ENCODE results near the gene SLC22A14. TPM values are rescaled to one million over a fixed set of nuclear protein-coding genes. Genes with fewer than 3 reads are reported as not detected.

SLC22A14 gene
- total and polyA plus RNA-seq, 9 of the 15 experiments (the other 6 are each of a cell fraction or from before 2014, with no cell fraction given): 0.03 to 0.07 TPM; not detected in 7

DNA sequence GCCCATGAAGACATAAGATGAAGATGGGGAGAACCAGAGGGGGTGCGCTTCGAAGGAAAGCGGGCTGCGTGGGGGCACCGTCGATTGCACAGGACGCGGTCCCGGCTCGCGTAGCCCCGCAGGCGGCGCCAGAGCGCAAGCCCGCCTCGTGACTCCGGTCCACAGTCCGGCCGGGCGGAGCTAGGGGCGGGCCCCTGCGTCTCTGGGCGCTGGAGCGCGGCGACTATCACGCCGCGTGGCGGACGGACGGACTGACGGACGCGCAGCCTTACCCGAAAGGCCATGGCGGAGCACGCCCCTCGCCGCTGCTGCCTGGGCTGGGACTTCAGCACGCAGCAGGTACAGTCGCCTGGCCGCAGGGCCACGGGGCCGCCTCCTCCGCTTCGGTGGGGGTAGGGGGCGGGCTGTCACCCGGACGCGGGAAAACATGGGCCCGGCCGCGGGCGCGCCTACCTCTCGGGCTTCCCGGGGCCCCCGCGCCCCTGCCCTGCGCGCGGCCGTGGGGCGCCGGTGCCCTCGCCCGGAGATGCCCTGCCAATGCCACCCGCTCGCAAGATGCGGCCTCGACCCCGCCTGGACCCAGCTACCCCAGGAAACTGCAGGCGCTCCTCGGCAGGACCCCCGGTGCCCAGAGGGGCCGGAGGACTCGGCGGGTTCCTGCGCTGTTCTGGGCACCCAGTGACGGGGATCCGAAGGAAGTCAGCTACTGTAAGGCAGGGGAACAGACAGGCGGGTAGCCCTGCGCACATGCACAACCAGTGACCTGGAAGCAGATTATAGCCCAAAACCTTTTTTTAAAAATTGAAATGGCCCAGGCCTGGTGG, 64.7 kb downstream of the SLC22A14 start, which contains the start of gene XYLB (continued):
- TF ChIP-seq PURB (CRISPR knock-in tag; IDR thresholded peaks at IDR 0.05; ENCODE audit: low read depth) (no peak), NR2C1 (IDR thresholded peaks at IDR 0.05) (peak; percentile 88), NR2C1 (tag; IDR thresholded peaks at IDR 0.05) (peak; percentile 90), MAFF (IDR thresholded peaks at IDR 0.05; ENCODE audit: low read length) (no peak), NFE2 (IDR thresholded peaks at IDR 0.05; ENCODE audit: low read depth) (0 out of 2 replicates have a peak, but pooled peaks have one; percentile 16), FOSL1 (tag; conservative IDR thresholded peaks at IDR 0.05) (peak; percentile 13; the same call in 1 of the 2 replicates)
- TF ChIP-seq, protein P1, sequence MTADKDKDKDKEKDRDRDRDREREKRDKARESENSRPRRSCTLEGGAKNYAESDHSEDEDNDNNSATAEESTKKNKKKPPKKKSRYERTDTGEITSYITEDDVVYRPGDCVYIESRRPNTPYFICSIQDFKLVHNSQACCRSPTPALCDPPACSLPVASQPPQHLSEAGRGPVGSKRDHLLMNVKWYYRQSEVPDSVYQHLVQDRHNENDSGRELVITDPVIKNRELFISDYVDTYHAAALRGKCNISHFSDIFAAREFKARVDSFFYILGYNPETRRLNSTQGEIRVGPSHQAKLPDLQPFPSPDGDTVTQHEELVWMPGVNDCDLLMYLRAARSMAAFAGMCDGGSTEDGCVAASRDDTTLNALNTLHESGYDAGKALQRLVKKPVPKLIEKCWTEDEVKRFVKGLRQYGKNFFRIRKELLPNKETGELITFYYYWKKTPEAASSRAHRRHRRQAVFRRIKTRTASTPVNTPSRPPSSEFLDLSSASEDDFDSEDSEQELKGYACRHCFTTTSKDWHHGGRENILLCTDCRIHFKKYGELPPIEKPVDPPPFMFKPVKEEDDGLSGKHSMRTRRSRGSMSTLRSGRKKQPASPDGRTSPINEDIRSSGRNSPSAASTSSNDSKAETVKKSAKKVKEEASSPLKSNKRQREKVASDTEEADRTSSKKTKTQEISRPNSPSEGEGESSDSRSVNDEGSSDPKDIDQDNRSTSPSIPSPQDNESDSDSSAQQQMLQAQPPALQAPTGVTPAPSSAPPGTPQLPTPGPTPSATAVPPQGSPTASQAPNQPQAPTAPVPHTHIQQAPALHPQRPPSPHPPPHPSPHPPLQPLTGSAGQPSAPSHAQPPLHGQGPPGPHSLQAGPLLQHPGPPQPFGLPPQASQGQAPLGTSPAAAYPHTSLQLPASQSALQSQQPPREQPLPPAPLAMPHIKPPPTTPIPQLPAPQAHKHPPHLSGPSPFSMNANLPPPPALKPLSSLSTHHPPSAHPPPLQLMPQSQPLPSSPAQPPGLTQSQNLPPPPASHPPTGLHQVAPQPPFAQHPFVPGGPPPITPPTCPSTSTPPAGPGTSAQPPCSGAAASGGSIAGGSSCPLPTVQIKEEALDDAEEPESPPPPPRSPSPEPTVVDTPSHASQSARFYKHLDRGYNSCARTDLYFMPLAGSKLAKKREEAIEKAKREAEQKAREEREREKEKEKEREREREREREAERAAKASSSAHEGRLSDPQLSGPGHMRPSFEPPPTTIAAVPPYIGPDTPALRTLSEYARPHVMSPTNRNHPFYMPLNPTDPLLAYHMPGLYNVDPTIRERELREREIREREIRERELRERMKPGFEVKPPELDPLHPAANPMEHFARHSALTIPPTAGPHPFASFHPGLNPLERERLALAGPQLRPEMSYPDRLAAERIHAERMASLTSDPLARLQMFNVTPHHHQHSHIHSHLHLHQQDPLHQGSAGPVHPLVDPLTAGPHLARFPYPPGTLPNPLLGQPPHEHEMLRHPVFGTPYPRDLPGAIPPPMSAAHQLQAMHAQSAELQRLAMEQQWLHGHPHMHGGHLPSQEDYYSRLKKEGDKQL (CRISPR knock-in tag; IDR thresholded peaks at IDR 0.05; ENCODE audit: borderline replicate concordance): 0 out of 2 replicates have a peak, but pooled peaks have one; percentile 17
- TF ChIP-seq, protein P2, sequence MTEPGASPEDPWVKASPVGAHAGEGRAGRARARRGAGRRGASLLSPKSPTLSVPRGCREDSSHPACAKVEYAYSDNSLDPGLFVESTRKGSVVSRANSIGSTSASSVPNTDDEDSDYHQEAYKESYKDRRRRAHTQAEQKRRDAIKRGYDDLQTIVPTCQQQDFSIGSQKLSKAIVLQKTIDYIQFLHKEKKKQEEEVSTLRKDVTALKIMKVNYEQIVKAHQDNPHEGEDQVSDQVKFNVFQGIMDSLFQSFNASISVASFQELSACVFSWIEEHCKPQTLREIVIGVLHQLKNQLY (CRISPR knock-in tag; conservative IDR thresholded peaks at IDR 0.05): peak in 1 of 2 experiments; percentile 94; a peak in 2 of 4 replicates
- TF ChIP-seq, protein P3, sequence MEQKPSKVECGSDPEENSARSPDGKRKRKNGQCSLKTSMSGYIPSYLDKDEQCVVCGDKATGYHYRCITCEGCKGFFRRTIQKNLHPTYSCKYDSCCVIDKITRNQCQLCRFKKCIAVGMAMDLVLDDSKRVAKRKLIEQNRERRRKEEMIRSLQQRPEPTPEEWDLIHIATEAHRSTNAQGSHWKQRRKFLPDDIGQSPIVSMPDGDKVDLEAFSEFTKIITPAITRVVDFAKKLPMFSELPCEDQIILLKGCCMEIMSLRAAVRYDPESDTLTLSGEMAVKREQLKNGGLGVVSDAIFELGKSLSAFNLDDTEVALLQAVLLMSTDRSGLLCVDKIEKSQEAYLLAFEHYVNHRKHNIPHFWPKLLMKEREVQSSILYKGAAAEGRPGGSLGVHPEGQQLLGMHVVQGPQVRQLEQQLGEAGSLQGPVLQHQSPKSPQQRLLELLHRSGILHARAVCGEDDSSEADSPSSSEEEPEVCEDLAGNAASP (IDR thresholded peaks at IDR 0.05): no peak
- TF ChIP-seq, protein P4, sequence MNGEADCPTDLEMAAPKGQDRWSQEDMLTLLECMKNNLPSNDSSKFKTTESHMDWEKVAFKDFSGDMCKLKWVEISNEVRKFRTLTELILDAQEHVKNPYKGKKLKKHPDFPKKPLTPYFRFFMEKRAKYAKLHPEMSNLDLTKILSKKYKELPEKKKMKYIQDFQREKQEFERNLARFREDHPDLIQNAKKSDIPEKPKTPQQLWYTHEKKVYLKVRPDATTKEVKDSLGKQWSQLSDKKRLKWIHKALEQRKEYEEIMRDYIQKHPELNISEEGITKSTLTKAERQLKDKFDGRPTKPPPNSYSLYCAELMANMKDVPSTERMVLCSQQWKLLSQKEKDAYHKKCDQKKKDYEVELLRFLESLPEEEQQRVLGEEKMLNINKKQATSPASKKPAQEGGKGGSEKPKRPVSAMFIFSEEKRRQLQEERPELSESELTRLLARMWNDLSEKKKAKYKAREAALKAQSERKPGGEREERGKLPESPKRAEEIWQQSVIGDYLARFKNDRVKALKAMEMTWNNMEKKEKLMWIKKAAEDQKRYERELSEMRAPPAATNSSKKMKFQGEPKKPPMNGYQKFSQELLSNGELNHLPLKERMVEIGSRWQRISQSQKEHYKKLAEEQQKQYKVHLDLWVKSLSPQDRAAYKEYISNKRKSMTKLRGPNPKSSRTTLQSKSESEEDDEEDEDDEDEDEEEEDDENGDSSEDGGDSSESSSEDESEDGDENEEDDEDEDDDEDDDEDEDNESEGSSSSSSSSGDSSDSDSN (IDR thresholded peaks at IDR 0.05; ENCODE audit: borderline replicate concordance in 1 of 2, low read depth in 2 of 2, low read length in 2 of 2): peak in 1 of 2 experiments; percentile 84; a peak in 3 of 4 replicates
- TF ChIP-seq, protein P5, sequence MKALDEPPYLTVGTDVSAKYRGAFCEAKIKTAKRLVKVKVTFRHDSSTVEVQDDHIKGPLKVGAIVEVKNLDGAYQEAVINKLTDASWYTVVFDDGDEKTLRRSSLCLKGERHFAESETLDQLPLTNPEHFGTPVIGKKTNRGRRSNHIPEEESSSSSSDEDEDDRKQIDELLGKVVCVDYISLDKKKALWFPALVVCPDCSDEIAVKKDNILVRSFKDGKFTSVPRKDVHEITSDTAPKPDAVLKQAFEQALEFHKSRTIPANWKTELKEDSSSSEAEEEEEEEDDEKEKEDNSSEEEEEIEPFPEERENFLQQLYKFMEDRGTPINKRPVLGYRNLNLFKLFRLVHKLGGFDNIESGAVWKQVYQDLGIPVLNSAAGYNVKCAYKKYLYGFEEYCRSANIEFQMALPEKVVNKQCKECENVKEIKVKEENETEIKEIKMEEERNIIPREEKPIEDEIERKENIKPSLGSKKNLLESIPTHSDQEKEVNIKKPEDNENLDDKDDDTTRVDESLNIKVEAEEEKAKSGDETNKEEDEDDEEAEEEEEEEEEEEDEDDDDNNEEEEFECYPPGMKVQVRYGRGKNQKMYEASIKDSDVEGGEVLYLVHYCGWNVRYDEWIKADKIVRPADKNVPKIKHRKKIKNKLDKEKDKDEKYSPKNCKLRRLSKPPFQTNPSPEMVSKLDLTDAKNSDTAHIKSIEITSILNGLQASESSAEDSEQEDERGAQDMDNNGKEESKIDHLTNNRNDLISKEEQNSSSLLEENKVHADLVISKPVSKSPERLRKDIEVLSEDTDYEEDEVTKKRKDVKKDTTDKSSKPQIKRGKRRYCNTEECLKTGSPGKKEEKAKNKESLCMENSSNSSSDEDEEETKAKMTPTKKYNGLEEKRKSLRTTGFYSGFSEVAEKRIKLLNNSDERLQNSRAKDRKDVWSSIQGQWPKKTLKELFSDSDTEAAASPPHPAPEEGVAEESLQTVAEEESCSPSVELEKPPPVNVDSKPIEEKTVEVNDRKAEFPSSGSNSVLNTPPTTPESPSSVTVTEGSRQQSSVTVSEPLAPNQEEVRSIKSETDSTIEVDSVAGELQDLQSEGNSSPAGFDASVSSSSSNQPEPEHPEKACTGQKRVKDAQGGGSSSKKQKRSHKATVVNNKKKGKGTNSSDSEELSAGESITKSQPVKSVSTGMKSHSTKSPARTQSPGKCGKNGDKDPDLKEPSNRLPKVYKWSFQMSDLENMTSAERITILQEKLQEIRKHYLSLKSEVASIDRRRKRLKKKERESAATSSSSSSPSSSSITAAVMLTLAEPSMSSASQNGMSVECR (CRISPR knock-in tag; IDR thresholded peaks at IDR 0.05): peak; percentile 99

Data from K562 (cell line).